HG03520 (cell line): Measurements from ENCODE around the gene SEC62.

ENCODE experiments used
- ATAC-seq: cut with Tn5 transposase; IDR thresholded peaks from one replicate; pipeline ENCODE4 v1.9.1; 2021; ENCODE audit warnings: mild to moderate bottlenecking, moderate library complexity; ENCODE audit not compliant: unreplicated experiment

Gene SEC62

DNA sequence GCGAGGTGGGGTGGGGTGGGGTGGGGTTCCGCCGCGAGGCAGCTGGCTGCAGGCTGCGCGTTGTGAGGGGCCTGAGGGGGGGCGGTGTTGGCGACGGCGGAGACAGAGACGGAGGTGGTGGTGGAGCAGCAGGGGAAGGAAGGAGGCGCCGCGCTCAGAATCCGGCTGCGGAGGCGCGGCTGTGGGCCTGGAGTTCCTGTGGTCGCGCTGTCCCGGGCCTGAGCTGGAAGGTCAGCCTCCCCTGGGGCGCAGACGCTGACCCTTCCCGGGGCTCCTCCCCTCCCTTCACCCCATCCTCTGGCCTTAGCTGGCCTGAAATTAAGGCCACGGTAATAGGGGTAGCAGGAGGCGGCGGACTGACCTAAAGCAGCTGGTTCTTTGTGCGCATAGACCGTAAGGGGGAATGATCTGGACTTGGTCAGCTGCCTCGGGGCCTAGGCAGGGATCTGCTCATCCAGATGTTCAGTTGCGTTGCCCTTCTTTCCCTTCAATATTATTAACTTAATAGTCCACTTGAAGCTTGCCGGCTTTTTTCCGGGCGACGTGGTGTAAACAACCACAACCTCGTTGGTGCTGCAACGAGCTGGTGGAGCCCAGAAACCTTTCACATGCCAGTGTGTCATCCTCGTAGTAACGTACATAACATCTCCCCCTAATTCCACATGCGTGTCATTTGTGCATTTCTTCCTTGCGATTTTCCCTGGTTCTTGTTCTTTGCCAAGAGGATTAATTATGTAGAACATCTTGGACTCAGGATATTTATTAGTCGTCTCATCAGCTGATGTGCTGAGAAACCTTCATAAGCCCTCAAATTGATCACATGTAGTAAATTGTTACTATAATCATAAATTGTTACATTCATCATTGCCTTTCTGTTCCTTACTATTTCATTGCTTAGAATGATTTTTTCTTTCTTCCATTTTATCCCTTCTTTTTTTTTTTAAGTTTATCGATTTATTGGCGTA lies 626 bp downstream of the SEC62 start:
- ATAC-seq: peak; percentile 25

DNA sequence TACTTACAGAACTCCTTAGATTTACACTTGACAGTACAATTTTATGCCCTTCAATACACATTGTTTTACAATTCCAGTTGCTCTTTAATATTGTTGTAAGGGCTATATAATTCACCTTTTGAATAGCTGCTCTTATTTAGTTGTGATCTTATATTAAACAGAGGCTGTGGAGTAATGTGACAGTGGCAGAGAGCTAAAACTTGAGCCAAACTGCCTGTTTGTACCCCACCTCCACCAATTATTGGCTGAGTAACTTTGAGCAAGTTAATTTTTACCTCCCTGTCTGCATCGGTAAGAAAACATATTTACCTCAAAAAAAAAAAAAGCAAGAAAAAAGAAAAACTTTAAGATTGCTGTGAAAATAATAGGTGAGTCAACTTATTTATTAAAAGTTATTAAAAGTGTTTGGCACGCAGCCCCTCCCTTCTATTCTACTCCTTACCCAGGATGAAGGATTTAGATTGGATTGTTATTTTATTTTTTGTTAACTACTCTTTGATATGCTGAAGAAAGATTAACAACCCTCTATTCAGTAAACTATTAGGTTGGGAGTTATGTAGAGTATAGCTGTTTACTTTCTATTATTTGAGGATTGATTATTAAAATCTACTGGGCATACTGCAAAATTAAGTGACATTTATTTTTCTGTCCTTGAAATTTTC lies 1.7 kb downstream of the SEC62 start:
- ATAC-seq: no peak

- no peak for ATAC-seq
Observed at GRCh38 chr3:169969174-169970095, 2.8 kb downstream of the SEC62 start.

- no peak for ATAC-seq
Observed at GRCh38 chr3:169970847-169971246, 4.2 kb downstream of the SEC62 start.

GRCh38 chr3:169971522-169971921 lies 4.9 kb downstream of the SEC62 start:
- ATAC-seq: no peak

- ATAC-seq: no peak
Observed at GRCh38 chr3:169980055-169980454, 13.4 kb downstream of the SEC62 start.

- ATAC-seq: no peak
Observed at GRCh38 chr3:169984292-169984691, 17.7 kb downstream of the SEC62 start.

GRCh38 chr3:169990431-169990830 lies 23.8 kb downstream of the SEC62 start:
- no peak for ATAC-seq

- ATAC-seq: no peak
Observed at GRCh38 chr3:169992156-169992555, 25.5 kb downstream of the SEC62 start.

DNA sequence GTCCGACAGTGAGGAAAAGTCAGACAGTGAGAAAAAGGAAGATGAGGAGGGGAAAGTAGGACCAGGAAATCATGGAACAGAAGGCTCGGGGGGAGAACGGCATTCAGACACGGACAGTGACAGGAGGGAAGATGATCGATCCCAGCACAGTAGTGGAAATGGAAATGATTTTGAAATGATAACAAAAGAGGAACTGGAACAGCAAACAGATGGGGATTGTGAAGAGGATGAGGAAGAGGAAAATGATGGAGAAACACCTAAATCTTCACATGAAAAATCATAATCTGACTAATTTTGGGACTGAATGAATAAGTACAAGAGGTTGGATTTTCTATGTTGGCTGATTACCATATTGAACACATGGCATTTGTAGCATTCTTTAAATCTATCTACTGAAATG lies 26.2 kb downstream of the SEC62 start:
- ATAC-seq: no peak

GRCh38 chr3:169993761-169994160 lies 27.2 kb downstream of the SEC62 start:
- ATAC-seq: no peak

- ATAC-seq: no peak
Observed at GRCh38 chr3:169996063-169996462, 29.5 kb downstream of the SEC62 start.

DNA sequence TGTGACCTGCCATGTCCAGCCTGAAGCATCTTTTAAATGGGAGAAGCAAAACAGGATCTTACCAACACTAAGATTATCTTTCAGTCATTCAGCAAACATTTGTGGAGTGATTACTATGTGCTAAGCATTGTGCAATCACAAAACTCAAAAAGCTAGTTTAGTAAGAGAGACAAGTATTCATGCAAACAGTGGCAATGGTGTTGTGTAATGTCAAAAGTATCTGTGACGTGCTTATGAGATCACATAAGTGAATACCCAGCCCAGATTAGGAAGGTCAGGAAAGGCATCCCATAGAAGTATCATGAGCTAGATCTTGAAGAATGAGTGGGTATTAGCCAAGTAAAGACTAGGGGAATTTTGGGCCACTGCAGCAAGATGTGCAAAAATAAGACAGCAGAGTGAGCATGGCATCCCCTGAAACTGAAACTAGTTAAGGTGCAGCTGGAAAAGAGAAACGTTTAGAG lies 32.1 kb downstream of the SEC62 start:
- ATAC-seq: peak; percentile 27

DNA sequence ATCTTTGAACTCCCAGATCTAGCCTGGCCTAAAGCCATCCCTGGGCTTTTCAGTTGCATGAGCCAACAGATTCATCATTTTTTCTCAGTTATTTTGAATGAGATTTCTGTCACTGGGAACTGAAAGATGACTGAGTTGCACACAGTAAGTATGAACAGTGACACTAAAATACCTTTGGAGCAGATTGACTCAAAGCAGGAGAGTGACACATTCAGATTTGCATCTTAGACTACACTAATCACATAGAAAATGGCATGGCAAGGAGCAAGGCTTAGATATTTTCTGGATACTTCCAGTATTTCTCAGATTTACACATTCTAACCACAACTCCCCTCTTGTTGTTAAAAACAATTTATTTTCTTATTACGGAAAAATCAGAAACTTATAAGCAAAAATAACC lies 32.8 kb downstream of the SEC62 start:
- peak; percentile 95 for ATAC-seq

GRCh38 chr3:170000051-170000450 lies 33.4 kb downstream of the SEC62 start:
- ATAC-seq: no peak

- ATAC-seq: no peak
Observed at GRCh38 chr3:170002231-170002630, 35.6 kb downstream of the SEC62 start.

DNA sequence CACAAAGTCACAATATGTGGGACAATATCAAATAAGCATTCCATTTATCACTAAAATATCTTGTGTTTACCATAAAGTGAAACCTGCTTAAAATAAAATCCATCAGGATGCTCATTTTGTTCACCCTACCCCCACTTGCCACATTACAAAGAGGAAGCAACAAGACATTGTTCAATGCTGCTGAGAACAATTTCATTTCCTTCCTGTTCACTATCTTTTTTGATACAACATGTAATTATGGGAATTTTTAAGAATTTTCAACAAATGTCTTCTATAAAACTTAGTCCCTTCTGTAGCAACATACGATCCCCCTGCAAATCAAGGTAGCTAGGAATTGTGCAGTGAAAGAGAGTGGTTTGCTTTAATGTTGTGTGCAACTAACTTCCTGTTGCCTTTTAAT lies 36.3 kb downstream of the SEC62 start:
- ATAC-seq: no peak

DNA sequence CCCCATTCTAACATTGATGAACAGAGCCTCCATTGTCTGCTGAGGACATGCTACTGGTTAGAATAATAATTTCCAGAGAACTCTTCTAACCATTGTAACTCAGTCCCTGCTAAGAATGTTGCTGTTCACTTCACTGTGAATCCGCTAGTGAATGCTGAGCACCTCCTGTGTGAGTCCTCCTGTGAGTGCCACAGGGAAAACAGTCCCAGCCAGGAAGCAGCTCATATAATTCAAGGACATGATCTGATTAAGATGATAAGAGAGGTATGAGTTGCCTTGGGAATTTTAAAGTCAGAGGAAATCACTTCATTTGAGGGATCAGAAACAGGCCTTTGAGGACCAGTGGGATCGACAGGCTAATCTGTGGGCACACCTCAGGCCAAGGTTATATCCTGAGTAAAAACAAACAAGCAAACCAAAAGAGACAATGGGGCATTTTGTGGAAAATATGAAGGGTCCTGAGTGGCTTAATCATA lies 37.3 kb downstream of the SEC62 start:
- ATAC-seq: no peak

DNA sequence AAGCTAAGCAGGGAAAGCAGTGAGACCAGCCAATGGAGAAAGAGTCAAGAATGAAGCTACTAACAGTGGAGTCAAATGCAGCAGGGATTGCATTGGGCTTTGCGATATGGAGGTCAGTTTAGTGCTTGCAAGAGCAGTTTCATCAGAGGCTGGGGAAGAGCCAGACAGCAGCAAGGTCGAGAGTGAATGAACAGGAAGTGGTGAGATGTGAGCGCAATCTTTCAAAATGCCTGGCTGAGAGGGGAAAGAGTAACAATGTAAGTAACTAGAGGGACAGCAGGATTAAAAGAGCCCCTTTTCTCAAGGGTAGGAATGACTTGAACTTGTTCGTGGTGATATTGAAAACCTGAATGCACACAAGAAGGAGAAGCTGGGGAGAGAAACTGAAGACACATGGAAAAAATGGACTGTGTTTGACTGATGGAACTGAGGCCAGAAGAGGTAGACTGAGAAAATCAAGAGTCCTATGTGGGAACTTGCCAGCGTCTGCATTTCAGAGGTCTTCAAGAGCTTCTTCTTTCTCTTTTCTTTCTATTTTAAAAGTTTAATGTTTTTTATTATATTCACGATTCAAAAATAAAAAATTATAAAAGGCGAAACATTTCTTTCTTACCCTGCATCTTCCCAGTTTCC lies 40.5 kb downstream of the SEC62 start:
- peak; percentile 74 for ATAC-seq

- no peak for ATAC-seq
Observed at GRCh38 chr3:170010498-170010897, 43.9 kb downstream of the SEC62 start.
